Measurements from ENCODE around the gene TENM4.

Gene TENM4

DNA sequence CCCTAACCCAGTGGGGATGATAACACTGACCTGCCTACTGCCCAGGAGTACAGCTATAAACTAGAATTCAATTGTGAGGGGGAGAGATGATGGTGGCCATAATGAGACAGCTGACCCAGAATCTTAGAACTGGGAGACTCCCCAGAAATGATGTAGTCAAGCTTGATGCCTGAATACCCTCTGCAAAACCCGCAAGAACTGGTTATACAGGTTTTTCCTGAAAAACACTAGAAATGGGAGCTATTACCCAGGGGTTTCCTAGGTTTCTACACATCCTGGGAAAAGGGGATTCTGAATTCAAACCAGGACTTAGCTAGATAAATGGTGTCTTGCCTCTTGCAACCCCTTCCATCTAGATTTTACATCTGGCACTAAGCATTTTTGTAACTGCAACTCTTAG is 752.4 kb downstream of the TENM4 start:
- Histone ChIP-seq H3K27ac (ENCODE audit: extremely low read depth, low read depth, low read length) (no peak overlapping the region), H3K9me3 (ENCODE audit: control insufficient read depth, insufficient read depth, low read depth, low read length) (no peaks in the 10 kb centered on the region), H3K4me1 (ENCODE audit: control insufficient read depth, insufficient read depth, low read length) (no peaks in the 10 kb centered on the region), H3K4me3 (ENCODE audit: low read depth, low read length) (no peak overlapping the region), H3K36me3 (ENCODE audit: control insufficient read depth in 2 of 2, insufficient read depth in 1 of 2, low read length in 2 of 2) (no peaks in the 10 kb centered on the region)
- TF ChIP-seq FEZF1 (tag by site-specific recombination; IDR thresholded peaks at IDR 0.05) (no peak), ZBTB7A (tag by site-specific recombination; IDR thresholded peaks at IDR 0.05; ENCODE audit: low read depth) (no peak), ZNF274 (IDR thresholded peaks at IDR 0.05; ENCODE audit: low read length) (no peak), ZNF274 (tag by site-specific recombination; IDR thresholded peaks at IDR 0.05; ENCODE audit: borderline replicate concordance) (no peak), ZNF558 (tag by site-specific recombination; IDR thresholded peaks at IDR 0.05) (no peak), ZNF24 (tag by site-specific recombination; IDR thresholded peaks at IDR 0.05) (no peak)
- ChIA-PET POLR2A (no interaction called here), CTCF (interaction anchor here (0.6 to 4.5 kb wide), 3 partner anchors 27 to 362 kb away, joined by 3 to 17 read pairs (median 4); no protein-coding TSS in a partner anchor)

DNA sequence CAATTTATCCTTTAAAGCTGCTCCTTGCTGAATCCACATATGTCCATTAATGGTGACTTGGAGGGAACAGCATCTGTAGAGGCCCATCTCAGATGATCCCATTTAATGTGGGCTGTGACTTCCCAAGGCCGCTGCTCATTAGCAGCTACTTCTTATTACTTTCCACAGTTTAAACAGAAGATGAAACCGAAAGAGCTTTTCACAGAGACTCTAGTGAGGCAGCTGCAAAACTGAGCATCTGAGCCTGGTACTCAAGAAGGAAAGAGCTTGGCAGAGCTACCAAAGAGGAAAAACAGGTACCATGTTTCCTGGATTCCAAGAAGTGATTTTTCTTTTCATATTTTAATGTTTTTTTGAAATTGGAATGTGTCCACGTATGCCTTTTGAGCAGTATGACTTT is 755.7 kb downstream of the TENM4 start:
- no peak overlapping the region for H3K4me3 ChIP-seq (ENCODE audit: low read depth, low read length)
- H3K4me1 ChIP-seq (ENCODE audit: control insufficient read depth, insufficient read depth, low read length) = no peaks in the 10 kb centered on the region
- ChIA-PET POLR2A (no interaction called here), CTCF (interaction anchor here (0.6 to 1.6 kb wide), 2 partner anchors 39 to 270 kb away, joined by 3 to 6 read pairs; no protein-coding TSS in a partner anchor)
- no peaks in the 10 kb centered on the region for H3K9me3 ChIP-seq (ENCODE audit: control insufficient read depth, insufficient read depth, low read depth, low read length)
- H3K36me3 ChIP-seq (ENCODE audit: control insufficient read depth in 2 of 2, insufficient read depth in 1 of 2, low read length in 2 of 2) = no peaks in the 10 kb centered on the region
- no peak overlapping the region for H3K27ac ChIP-seq (ENCODE audit: extremely low read depth, low read depth, low read length)
- TF ChIP-seq ZNF600 (tag by site-specific recombination; IDR thresholded peaks at IDR 0.05) (no peak), ZNF416 (tag by site-specific recombination; IDR thresholded peaks at IDR 0.05) (no peak), ZNF792 (tag by site-specific recombination; IDR thresholded peaks at IDR 0.05) (no peak), SCRT1 (tag by site-specific recombination; IDR thresholded peaks at IDR 0.05; ENCODE audit: borderline replicate concordance) (no peak), ZNF623 (tag by site-specific recombination; IDR thresholded peaks at IDR 0.05) (no peak), MZF1 (tag by site-specific recombination; IDR thresholded peaks at IDR 0.05; ENCODE audit: borderline replicate concordance) (no peak), ZNF571 (tag by site-specific recombination; IDR thresholded peaks at IDR 0.05) (no peak), ZFP69B (tag by site-specific recombination; IDR thresholded peaks at IDR 0.05) (no peak), REPIN1 (tag by site-specific recombination; IDR thresholded peaks at IDR 0.05; ENCODE audit: low read depth) (no peak), YY2 (tag by site-specific recombination; IDR thresholded peaks at IDR 0.05) (no peak), ZBTB20 (tag by site-specific recombination; IDR thresholded peaks at IDR 0.05) (no peak), ZNF654 (tag by site-specific recombination; IDR thresholded peaks at IDR 0.05; ENCODE audit: low read depth) (no peak), HOXA7 (CRISPR knock-in tag; IDR thresholded peaks at IDR 0.05; ENCODE audit: borderline replicate concordance) (no peak), ZNF510 (tag by site-specific recombination; IDR thresholded peaks at IDR 0.05; ENCODE audit: insufficient replicate concordance) (no peak), KLF7 (tag by site-specific recombination; IDR thresholded peaks at IDR 0.05; ENCODE audit: borderline replicate concordance) (no peak), ZNF658 (tag by site-specific recombination; IDR thresholded peaks at IDR 0.05) (no peak), ZNF335 (tag by site-specific recombination; conservative IDR thresholded peaks at IDR 0.05) (no peak), SETDB1 (IDR thresholded peaks at IDR 0.05; ENCODE audit: insufficient read length, low read length) (no peak), TRIM28 (IDR thresholded peaks at IDR 0.05; ENCODE audit: borderline replicate concordance, low read length) (no peak)
- TF ChIP-seq, protein P1, sequence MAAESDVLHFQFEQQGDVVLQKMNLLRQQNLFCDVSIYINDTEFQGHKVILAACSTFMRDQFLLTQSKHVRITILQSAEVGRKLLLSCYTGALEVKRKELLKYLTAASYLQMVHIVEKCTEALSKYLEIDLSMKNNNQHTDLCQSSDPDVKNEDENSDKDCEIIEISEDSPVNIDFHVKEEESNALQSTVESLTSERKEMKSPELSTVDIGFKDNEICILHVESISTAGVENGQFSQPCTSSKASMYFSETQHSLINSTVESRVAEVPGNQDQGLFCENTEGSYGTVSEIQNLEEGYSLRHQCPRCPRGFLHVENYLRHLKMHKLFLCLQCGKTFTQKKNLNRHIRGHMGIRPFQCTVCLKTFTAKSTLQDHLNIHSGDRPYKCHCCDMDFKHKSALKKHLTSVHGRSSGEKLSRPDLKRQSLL (tag by site-specific recombination; IDR thresholded peaks at IDR 0.05) = no peak
